GM19397 (cell line): ENCODE results near the gene BHLHE40.

ENCODE experiments used
- ATAC-seq: cut with Tn5 transposase; IDR thresholded peaks from one replicate; pipeline ENCODE4 v1.9.1; 2021; ENCODE audit warnings: mild to moderate bottlenecking, moderate library complexity; ENCODE audit not compliant: unreplicated experiment

BHLHE40 gene

GRCh38 chr3:4979428-4980228, at the start of gene BHLHE40:
Gene BHLHE40, plus strand, starts transcription at chr3:4979437. Its CDS starts 282 bp downstream, at chr3:4979719.
- peak; percentile 2 for ATAC-seq

DNA sequence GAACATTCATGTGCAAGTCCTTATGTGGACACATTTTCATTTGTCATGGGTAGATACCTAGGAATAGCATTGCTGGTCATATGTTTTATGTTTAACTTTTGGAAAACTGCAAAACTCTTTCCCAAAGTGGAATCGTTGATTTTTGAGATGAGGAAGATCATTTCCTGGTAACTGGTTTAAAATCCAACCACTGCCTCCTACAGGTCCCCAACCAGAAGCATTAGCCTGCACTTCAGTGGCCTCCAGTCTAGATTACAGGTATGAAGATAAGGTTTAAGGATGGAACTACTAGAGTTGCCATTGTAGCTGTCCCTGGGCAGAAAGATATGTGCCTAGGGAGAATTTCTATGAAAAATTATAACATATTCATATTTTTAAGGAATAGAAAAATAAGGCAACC, 48.7 kb upstream of the BHLHE40 start:
- no peak for ATAC-seq

- no peak for ATAC-seq
These were observed 45.2 kb upstream of the BHLHE40 start for GRCh38 chr3:4934050-4934449.

- no peak for ATAC-seq
These were observed 43.9 kb upstream of the BHLHE40 start for GRCh38 chr3:4935347-4935746.

GRCh38 chr3:4936982-4937614, 42.1 kb upstream of the BHLHE40 start:
- no peak for ATAC-seq

DNA sequence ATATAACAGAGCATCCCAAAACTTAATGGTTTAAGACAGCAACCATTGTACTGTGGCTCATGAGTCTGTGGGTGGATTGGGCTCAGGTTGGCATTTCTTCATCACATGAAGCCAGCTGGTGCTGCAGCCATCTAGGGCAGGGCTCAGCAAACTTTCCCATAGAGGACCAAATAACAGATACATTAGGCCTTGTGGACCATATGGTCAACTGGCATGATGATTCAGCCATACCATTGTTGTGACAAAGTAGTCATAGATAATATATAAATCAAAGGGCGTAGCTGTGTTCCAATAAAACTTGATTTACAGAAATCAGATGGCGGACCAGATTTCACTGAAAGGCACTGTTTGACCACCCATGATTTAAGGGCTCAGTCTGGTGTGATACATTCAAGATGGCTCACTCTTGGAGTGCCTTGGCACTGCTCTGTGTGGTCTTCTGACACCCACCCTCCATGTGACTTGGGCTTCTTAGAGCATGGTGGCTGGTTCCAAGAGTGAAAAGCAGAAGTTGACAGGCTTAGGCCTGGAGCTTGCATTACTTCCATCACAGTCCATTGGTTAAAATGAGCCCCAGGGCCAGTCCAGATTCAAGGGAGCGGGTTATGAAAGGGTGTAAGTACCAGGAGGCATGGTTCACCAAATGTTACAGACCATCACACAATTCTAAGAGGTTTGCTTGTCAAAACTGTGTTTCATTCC, 40.8 kb upstream of the BHLHE40 start:
- no peak for ATAC-seq

DNA sequence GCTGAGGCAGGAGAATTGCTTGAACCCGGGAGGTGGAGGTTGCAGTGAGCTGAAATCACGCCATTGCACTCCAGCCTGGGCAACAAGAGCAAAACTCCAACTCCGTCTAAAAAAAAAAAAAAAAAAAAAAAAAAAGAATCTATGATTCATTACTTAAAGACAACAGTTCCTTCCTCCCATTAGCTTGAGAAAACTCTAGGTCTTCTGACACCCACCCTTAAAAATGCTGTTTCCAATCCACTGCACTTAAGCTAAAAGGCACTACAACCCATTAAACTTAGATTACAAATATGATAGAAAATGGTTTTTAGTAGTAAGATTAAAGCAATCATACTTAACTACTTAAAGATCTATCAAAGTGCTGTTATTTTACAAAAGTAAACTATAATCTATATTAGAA, 40.0 kb upstream of the BHLHE40 start:
- ATAC-seq, result no peak

- ATAC-seq, result no peak
These were observed 38.3 kb upstream of the BHLHE40 start for GRCh38 chr3:4940985-4941384.

GRCh38 chr3:4943549-4943948, 35.7 kb upstream of the BHLHE40 start:
- no peak for ATAC-seq

GRCh38 chr3:4945324-4945723, 33.9 kb upstream of the BHLHE40 start:
- no peak for ATAC-seq

- ATAC-seq, result no peak
These were observed 32.2 kb upstream of the BHLHE40 start for GRCh38 chr3:4947028-4947427.

- no peak for ATAC-seq
These were observed 30.8 kb upstream of the BHLHE40 start for GRCh38 chr3:4948395-4948794.

GRCh38 chr3:4949004-4949403, 30.2 kb upstream of the BHLHE40 start:
- no peak for ATAC-seq

GRCh38 chr3:4949659-4950058, 29.6 kb upstream of the BHLHE40 start:
- ATAC-seq, result no peak

GRCh38 chr3:4950351-4950784, 28.9 kb upstream of the BHLHE40 start:
- ATAC-seq, result no peak

- no peak for ATAC-seq
These were observed 28.3 kb upstream of the BHLHE40 start for GRCh38 chr3:4950948-4951347.

DNA sequence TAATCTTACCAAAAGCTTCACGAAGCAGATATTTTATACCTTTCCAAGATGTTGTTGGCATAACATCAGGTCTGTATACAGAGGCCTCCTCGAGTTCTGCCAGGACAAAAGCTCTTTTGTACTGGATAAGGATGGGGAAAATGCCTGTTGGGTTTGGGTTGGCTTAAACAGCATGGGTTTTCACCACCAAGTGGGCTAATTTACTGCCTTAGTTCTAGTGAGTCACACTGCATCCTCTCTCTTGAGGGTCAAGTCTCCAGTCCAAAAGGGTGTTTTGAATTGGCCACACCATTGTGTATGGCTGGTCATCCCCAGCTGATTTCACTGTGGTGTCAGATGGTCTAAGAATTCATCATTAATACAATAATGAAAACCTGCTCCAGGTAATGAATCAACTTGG, 26.1 kb upstream of the BHLHE40 start:
- no peak for ATAC-seq

GRCh38 chr3:4954256-4955000, 24.8 kb upstream of the BHLHE40 start:
- ATAC-seq, result no peak

- no peak for ATAC-seq
These were observed 23.1 kb upstream of the BHLHE40 start for GRCh38 chr3:4956099-4956498.

DNA sequence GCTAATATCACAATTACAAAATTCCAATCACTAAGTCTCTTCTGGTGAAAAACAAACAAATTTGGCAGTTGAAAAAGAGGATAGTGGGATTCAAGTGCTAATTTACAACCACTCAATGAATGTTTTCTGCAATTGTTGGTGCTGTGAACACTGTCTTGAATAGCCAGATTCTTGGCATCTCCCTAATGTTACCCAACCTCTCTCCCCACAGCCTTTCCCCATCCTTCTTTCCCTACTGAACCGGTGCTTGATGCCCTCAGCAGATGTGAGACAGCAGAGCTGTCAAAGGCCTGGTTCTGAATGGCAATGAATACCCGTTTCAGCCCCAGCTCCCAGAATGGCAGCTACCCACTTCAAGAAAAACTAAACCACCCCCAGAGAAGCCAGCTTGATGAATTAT, 22.5 kb upstream of the BHLHE40 start:
- no peak for ATAC-seq

GRCh38 chr3:4957978-4958377, 21.3 kb upstream of the BHLHE40 start:
- no peak for ATAC-seq
